ENCODE data around the gene PARD3B. TPM values are rescaled to one million over a fixed set of nuclear protein-coding genes. Genes with fewer than 3 reads are reported as not detected.

The PARD3B gene
- total RNA-seq, 1 experiment from 2014 or later, result 7.6 TPM

DNA sequence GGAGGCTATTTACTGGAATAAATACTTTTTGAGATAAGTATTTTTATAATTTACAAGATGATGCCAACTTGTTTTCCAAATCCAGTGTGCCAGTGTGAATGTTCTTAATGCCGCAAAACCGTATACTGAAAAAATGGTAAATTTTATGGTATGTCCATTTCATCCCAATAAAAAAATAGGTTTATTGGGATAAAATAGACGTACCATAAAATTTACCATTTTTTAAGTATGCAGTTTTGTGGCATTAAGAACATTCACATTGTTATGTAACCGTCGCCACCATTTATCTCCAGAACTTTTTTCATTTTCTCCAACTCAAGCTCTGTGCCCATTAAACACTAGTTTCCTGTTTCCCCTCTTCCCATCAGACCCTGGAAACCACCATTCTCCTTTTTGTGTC lies 167.9 kb downstream of the PARD3B start:
- Histone ChIP-seq H3K9me3 (ENCODE audit: insufficient read depth, low read depth) (no peaks in the 10 kb centered on the region), H3K4me2 (no peak overlapping the region), H3F3A (ENCODE audit: insufficient read depth, low read depth) (no peaks in the 10 kb centered on the region), H3K4me1 (replicated peaks; ENCODE audit: insufficient read depth) (no peaks in the 10 kb centered on the region), H3K27me3 (ENCODE audit: insufficient read depth, low read depth) (no peaks in the 10 kb centered on the region), H2AFZ (no peak overlapping the region), H3K36me3 (ENCODE audit: low read depth) (no peaks in the 10 kb centered on the region), H3K9me2 (ENCODE audit: insufficient read depth) (no peaks in the 10 kb centered on the region), H3K4me3 (no peak overlapping the region), H4K20me1 (ENCODE audit: insufficient read depth) (no peaks in the 10 kb centered on the region), H3K79me2 (ENCODE audit: low read depth) (no peaks in the 10 kb centered on the region), H3K27ac (no peak overlapping the region)
- CTCF ChIA-PET, result no interaction called here
- POLR2A ChIA-PET (ENCODE audit: unreplicated experiment), result no interaction called here
- no peak for DNase-seq
- intact Hi-C loops (cut with micrococcal nuclease; ENCODE audit: unreplicated experiment), result no loop called here
- no TSS peak for BruUV-seq (replicated peaks)
- TF ChIP-seq, protein P1, sequence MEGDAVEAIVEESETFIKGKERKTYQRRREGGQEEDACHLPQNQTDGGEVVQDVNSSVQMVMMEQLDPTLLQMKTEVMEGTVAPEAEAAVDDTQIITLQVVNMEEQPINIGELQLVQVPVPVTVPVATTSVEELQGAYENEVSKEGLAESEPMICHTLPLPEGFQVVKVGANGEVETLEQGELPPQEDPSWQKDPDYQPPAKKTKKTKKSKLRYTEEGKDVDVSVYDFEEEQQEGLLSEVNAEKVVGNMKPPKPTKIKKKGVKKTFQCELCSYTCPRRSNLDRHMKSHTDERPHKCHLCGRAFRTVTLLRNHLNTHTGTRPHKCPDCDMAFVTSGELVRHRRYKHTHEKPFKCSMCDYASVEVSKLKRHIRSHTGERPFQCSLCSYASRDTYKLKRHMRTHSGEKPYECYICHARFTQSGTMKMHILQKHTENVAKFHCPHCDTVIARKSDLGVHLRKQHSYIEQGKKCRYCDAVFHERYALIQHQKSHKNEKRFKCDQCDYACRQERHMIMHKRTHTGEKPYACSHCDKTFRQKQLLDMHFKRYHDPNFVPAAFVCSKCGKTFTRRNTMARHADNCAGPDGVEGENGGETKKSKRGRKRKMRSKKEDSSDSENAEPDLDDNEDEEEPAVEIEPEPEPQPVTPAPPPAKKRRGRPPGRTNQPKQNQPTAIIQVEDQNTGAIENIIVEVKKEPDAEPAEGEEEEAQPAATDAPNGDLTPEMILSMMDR (conservative IDR thresholded peaks at IDR 0.05), result no peak
- TF ChIP-seq EZH2 (IDR thresholded peaks at IDR 0.05; ENCODE audit: low read depth), result no peak

GRCh38 chr2:204715361-204715760 lies 170.1 kb downstream of the PARD3B start:
- POLR2A ChIA-PET (ENCODE audit: unreplicated experiment), result no interaction called here
- no peak for DNase-seq
- Histone ChIP-seq H3K36me3 (ENCODE audit: low read depth) (no peaks in the 10 kb centered on the region), H3K79me2 (ENCODE audit: low read depth) (no peaks in the 10 kb centered on the region), H3K4me3 (no peak overlapping the region), H4K20me1 (ENCODE audit: insufficient read depth) (no peaks in the 10 kb centered on the region), H3K9me2 (ENCODE audit: insufficient read depth) (no peaks in the 10 kb centered on the region), H3K4me2 (no peak overlapping the region), H3K9me3 (ENCODE audit: insufficient read depth, low read depth) (no peaks in the 10 kb centered on the region), H3F3A (ENCODE audit: insufficient read depth, low read depth) (no peaks in the 10 kb centered on the region), H3K27me3 (ENCODE audit: insufficient read depth, low read depth) (no peaks in the 10 kb centered on the region), H2AFZ (no peak overlapping the region), H3K4me1 (replicated peaks; ENCODE audit: insufficient read depth) (no peaks in the 10 kb centered on the region), H3K27ac (no peak overlapping the region)
- CTCF ChIA-PET, result no interaction called here
- TF ChIP-seq, protein P1 (conservative IDR thresholded peaks at IDR 0.05), result no peak
- no peak for TF ChIP-seq EZH2 (IDR thresholded peaks at IDR 0.05; ENCODE audit: low read depth)
- no TSS peak for BruUV-seq (replicated peaks)
- intact Hi-C loops (cut with micrococcal nuclease; ENCODE audit: unreplicated experiment), result no loop called here

GRCh38 chr2:204717591-204717990 lies 172.3 kb downstream of the PARD3B start:
- H3K79me2 ChIP-seq (ENCODE audit: low read depth), result no peaks in the 10 kb centered on the region
- intact Hi-C loops (cut with micrococcal nuclease; ENCODE audit: unreplicated experiment), result no loop called here
- TF ChIP-seq, protein P1 (conservative IDR thresholded peaks at IDR 0.05), result no peak
- no peak for TF ChIP-seq EZH2 (IDR thresholded peaks at IDR 0.05; ENCODE audit: low read depth)
- H4K20me1 ChIP-seq (ENCODE audit: insufficient read depth), result no peaks in the 10 kb centered on the region
- H3F3A ChIP-seq (ENCODE audit: insufficient read depth, low read depth), result no peaks in the 10 kb centered on the region
- no peaks in the 10 kb centered on the region for H3K9me3 ChIP-seq (ENCODE audit: insufficient read depth, low read depth)
- no peak for DNase-seq
- no peak overlapping the region for H3K27ac ChIP-seq
- no peaks in the 10 kb centered on the region for H3K9me2 ChIP-seq (ENCODE audit: insufficient read depth)
- no peak overlapping the region for H3K4me2 ChIP-seq
- H2AFZ ChIP-seq, result no peak overlapping the region
- BruUV-seq (replicated peaks), result no TSS peak
- ChIA-PET CTCF (no interaction called here), POLR2A (ENCODE audit: unreplicated experiment) (no interaction called here)
- no peaks in the 10 kb centered on the region for H3K36me3 ChIP-seq (ENCODE audit: low read depth)
- no peak overlapping the region for H3K4me3 ChIP-seq
- no peaks in the 10 kb centered on the region for H3K27me3 ChIP-seq (ENCODE audit: insufficient read depth, low read depth)
- H3K4me1 ChIP-seq (replicated peaks; ENCODE audit: insufficient read depth), result no peaks in the 10 kb centered on the region

Measured in PC-9 (cell line).